Osteocyte (in vitro differentiated cells): ENCODE results near the gene CADPS. TPM values are rescaled to one million over a fixed set of nuclear protein-coding genes. Genes with fewer than 3 reads are reported as not detected.

ENCODE experiments used
- DNase-seq: peaks from one replicate; pipeline ENCODE4 v3.0.0; 2021; ENCODE audit warnings: mixed read lengths; ENCODE audit not compliant: unreplicated experiment; ENCODE audit errors: extremely low spot score
- H3K27ac Mint-ChIP-seq: one replicate; pipeline ENCODE4 v1.8.0; 2021; ENCODE audit warnings: mild to moderate bottlenecking, mixed read lengths; ENCODE audit not compliant: unreplicated experiment
- H3K27me3 Mint-ChIP-seq: one replicate; pipeline ENCODE4 v1.8.0; 2021; ENCODE audit warnings: mixed read lengths; ENCODE audit not compliant: unreplicated experiment
- H3K36me3 Mint-ChIP-seq: one replicate; pipeline ENCODE4 v1.8.0; 2021; ENCODE audit warnings: mixed read lengths; ENCODE audit not compliant: unreplicated experiment
- H3K4me1 Mint-ChIP-seq: one replicate; pipeline ENCODE4 v1.8.0; 2021; ENCODE audit warnings: mixed read lengths; ENCODE audit not compliant: unreplicated experiment
- H3K4me3 Mint-ChIP-seq: one replicate; pipeline ENCODE4 v1.8.0; 2021; ENCODE audit warnings: mild to moderate bottlenecking, moderate library complexity, mixed read lengths; ENCODE audit not compliant: unreplicated experiment
- H3K9me3 Mint-ChIP-seq: one replicate; pipeline ENCODE4 v1.8.0; 2021; ENCODE audit warnings: mixed read lengths; ENCODE audit not compliant: unreplicated experiment
- CTCF ChIP-seq: fragments of 200-600 bp; sonication (generic); IDR thresholded peaks from 2 replicates; pipeline ENCODE4 v1.5.0; 2021; ENCODE audit warnings: antibody characterized with exemption, mild to moderate bottlenecking, moderate library complexity
- total RNA-seq: library from RNA; stranded (reverse); gene quantifications from 2 replicates; pipeline ENCODE4 v1.2.1, GENCODE V29; 2021

The CADPS gene
- total RNA-seq, 1 donor from 2014 or later: not detected

- H3K4me3 Mint-ChIP-seq: peak overlapping the region; percentile 62
These were observed 500.6 kb downstream of the CADPS start for GRCh38 chr3:62374341-62375218.

GRCh38 chr3:62373714-62374333, 501.4 kb downstream of the CADPS start:
- Mint-ChIP-seq H3K36me3 (no peaks in the 10 kb centered on the region), H3K27ac (no peak overlapping the region), H3K4me3 (peak overlapping the region; percentile 62), H3K27me3 (peaks cover 86% of the 10 kb centered on the region), H3K4me1 (peaks cover 47% of the 10 kb centered on the region), H3K9me3 (no peaks in the 10 kb centered on the region)
- DNase-seq: no peak
- no peak for TF ChIP-seq CTCF

More at GRCh38 chr3:62374341-62375218, 500.6 kb downstream of the CADPS start:
- no peak for DNase-seq
- Mint-ChIP-seq H3K36me3 (no peaks in the 10 kb centered on the region), H3K27ac (no peak overlapping the region), H3K9me3 (no peaks in the 10 kb centered on the region), H3K4me1 (peaks cover 43% of the 10 kb centered on the region), H3K27me3 (peaks cover 87% of the 10 kb centered on the region)
- TF ChIP-seq CTCF: no peak

- DNase-seq: no peak
- H3K4me3 Mint-ChIP-seq: peak within 1 kb of the TSS; percentile 62
- H3K27ac Mint-ChIP-seq: no peak within 1 kb of the TSS
- no peaks in the 10 kb centered on the region for H3K36me3 Mint-ChIP-seq
- H3K27me3 Mint-ChIP-seq: peaks cover 87% of the 10 kb centered on the region
- TF ChIP-seq CTCF: no peak
- H3K4me1 Mint-ChIP-seq: peaks cover 51% of the 10 kb centered on the region
- no peaks in the 10 kb centered on the region for H3K9me3 Mint-ChIP-seq
These were observed 502.0 kb downstream of the CADPS start, which contains the start of gene FEZF2 for GRCh38 chr3:62373215-62373614. FEZF2 (minus strand) TSS chr3:62373550; CDS start chr3:62372868, 682 bp downstream.

- Mint-ChIP-seq H3K9me3 (no peaks in the 10 kb centered on the region), H3K36me3 (no peaks in the 10 kb centered on the region), H3K27me3 (peaks cover 89% of the 10 kb centered on the region), H3K4me1 (peaks cover 54% of the 10 kb centered on the region), H3K4me3 (no peak overlapping the region), H3K27ac (no peak overlapping the region)
- TF ChIP-seq CTCF: no peak
- DNase-seq: no peak
These were observed 502.6 kb downstream of the CADPS start for GRCh38 chr3:62372621-62373041.
